Hematopoietic multipotent progenitor cell treated with erythropoietin and hydrocortisone succinate and interleukin-3 and kit ligand, for 15 days (in vitro differentiated cells): Measurements from ENCODE around the gene RGS2.

Experiments
- DNase-seq: peaks from one replicate; pipeline ENCODE4 v3.0.0-alpha.2; 2015; ENCODE audit warnings: low spot score

Gene RGS2

DNA sequence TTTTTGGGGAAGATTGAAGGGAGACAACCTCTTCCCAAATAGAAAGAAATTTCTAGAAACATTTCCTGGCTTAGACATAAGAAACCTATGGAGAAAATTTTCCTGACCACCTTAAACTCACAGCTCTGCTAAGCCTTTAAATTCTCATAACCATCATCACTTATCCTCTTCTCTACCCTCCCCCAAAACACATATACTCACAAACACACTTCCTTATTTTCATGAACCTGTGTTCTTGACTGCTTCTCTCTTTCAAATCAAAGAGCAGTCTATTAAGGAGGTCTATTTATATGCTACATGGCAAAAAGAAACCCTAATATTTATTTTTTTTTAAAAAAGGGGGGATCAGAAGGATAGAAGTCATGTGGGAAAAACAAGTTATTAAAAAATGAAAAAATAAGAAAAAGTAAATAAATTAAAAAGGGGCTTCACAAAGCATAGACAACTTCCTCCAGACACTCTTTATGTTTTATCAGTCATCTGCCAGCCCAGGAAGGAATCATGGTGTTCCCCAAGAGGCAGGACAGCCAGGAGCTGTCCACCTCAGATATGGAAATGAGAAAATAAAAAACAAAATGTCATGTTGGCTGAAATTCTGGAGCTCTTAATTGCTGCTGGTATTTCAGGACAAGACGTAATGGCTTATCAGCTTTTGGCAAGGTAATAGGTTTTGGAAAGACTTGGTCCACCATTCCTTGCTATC is 12.8 kb upstream of the RGS2 start:
- DNase-seq = no peak

DNA sequence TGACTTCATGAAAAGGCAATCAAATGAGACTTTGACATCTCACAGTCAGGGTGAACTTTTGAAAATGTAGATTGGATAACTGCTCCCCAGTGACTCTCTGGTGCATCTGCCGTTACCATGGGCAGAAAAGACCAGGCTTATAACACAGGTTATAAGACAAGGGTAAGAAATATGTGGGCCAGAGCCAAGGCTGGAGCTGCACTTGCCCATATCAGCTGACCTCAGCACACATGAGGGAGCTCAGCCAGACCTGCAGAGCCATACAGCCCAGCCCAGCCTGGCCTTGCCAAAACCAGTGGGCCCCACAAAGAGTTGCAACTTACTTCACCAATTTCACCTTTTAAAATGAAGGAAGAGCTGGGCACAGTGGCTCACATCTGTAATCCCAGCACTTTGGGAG is 11.7 kb upstream of the RGS2 start:
- DNase-seq = no peak

DNA sequence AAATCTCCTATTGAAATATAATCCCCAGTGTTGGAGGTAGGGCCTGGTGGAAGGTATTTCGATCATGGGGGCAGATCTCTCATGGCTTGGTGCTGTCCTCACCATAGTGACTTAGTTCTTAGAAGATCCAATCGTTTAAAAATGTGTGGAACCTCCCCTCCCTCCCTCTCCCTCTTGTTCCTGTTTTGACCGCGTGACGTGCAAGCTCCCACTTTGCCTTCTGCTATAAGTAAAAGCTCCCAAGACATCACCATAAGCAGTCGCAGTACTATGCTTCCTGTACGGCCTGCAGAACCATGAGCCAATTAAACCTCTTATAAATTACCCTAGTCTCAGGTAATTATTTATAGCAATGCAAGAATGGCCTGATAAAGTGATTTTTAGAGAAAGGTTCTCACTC is 10.9 kb upstream of the RGS2 start:
- DNase-seq = no peak

GRCh38 chr1:192801451-192801850 is 7.4 kb upstream of the RGS2 start:
- no peak for DNase-seq

DNA sequence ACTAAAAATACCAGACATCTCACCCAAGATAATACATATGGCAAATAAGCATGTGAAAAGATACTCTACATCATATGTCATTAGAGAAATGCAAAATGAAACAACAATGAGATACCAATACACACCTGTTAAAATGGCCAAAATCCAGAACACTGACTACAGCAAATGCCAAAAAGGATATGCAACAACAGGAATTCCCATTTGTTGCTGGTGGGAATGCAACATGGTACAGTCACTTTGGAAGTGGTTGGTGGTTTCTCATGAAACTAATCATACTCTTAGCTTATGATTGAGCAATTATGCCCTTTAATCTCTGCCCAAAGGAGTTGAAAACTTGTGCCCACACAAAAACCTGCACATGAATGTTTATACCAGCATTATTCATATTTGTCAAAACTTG is 6.4 kb upstream of the RGS2 start:
- no peak for DNase-seq

DNA sequence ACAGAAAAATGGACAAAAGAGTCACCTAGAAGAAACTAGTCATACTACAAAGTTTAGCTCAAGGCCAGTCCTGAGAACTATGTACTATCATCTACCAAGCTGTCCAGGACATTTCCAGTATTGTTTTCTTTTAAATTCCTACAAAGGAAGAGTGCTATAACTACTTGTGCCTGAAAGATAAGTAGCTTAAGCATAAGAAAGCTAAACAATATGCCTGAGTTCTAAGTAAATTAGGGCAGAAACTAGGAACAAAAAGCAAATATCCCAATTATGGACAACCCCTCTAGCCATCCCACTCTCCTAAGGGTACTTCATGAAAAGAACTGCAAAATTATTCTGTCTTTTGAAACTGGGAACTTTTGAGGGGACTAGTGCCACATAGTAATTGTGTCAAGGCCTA is 5.3 kb upstream of the RGS2 start:
- DNase-seq = no peak

- DNase-seq = peak; percentile 12
These were observed 3.0 kb upstream of the RGS2 start for GRCh38 chr1:192805832-192806323.

DNA sequence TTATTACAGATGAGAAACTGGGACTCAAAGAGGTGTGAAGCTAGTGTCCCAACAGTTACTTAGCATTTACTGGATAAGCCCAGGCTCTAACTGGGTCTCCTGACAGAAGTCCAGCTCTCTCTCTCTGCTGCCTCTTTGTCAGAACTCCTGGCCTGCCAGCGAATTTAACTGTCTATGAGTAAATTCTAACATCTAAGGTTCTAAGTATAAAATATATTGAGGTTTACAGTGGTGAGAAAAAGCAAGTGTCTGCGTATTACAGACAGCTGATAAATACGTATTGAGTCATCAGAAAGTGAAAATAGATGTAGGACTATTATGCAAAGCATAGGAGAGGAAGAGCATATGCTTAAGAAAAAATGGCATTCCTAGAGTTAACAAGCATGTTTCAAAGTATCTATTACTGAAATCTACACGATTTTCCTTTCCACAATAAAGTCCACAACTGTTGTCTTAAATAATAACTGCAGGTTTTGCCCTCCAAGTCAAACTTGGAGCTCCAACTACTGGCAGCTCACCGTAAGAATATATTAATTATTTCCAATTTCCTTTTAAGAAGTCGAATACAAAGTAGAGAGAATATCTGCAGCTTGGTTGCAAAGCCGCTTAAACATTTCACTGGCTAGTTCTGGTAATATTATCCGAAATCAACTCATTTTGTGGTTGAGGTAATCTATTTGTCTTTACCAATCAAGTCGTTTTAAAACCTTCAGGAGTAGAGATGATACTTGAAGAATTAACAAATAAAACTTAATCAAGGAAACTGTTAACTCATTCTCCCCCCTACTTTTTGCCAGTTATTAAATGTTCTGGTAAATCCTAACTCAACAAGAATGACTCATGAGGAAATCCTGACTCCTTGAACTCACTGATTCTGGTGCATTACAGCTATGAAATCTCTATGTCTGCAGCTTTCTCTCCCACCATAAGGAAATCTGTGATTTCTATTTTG is 1.4 kb upstream of the RGS2 start:
- DNase-seq = no peak

DNA sequence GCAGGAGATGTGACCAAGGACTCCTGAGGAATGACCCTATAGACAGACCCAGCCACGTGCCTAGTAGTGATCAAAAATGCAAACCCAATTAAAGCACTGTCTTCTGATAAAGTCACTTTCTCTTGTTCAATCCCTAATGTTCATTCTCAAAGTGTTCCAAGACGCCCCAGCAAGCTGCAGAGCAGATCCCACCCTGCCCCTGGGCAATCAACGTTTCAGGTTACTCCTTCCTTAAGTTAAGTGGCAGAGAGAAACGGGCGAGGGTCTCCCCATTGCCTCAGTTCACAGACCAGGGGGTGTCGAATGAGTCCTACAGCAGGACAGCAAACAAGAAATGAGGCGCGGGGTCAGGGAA is 699 bp upstream of the RGS2 start:
- no peak for DNase-seq

GRCh38 chr1:192809307-192810252 is 741 bp downstream of the RGS2 start:
- DNase-seq = no peak

DNA sequence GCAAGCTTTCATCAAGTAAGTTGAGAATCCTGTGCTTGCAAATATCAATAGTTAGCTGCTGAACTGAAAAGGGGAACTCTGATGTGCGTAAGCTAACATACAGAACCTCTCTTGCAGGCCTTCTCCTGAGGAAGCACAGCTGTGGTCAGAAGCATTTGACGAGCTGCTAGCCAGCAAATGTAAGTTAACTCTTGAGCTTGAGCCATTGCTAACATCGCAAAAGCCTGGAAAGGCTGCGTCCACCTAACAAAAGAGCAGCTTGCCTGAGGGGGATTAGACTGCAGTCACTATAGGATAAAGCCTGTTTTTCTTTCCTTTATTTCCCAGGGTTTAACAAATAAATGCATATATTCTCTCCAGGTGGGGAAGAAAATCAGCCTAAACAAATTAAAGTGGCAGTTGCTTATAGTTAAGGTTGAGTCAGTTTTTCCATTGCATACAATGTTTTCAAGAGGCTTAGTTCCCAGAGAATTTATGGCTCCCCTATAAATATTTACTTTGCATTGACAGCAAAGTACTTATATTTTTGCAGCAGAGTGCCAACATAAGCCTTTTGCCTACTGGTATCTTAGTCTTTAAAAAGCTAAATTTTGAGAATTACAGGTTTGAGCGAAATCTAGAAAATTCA is 1.5 kb downstream of the RGS2 start:
- no peak for DNase-seq

- DNase-seq = no peak
These were observed 2.2 kb downstream of the RGS2 start for GRCh38 chr1:192811006-192811405.

- no peak for DNase-seq
These were observed 2.9 kb downstream of the RGS2 start for GRCh38 chr1:192811594-192812239.

GRCh38 chr1:192812420-192813209 is 3.8 kb downstream of the RGS2 start:
- no peak for DNase-seq

DNA sequence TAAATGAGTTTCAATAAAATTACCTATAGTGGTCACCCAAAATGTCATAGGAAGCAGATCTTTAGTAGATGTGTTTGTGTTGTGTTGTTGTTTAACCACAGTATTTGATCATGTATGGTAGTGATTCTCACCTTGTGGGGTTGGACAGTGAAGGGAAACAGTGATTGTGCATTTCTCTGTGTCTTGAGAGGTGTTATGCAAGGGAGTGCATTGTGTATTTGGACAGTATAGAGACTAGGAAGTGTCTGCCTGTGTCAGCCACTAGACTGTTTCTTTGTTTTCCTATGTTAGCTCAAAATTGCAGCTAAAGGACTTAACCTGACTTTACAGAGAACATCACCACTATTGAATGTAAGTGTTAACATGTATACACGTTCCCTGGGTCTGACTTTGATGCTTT is 6.0 kb downstream of the RGS2 start:
- DNase-seq = no peak

DNA sequence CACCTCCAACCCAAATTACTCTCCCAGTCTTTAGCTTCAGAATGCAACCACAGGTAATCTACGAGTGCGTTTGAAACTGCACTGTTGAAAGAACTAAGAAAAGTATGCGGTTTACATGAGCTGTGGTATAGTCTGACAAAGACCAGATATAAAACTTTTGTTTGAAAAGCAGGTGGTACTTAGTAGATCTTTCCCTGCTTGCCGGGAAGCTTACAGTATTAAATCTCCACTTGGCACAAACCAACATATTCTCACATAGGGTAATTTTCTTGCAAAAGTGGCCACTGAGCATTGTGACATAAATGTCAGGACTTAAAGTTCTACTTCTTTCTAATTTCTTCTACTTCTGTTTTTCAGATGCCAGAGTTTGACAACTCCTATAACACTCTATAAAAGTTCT is 8.4 kb downstream of the RGS2 start:
- DNase-seq = no peak

DNA sequence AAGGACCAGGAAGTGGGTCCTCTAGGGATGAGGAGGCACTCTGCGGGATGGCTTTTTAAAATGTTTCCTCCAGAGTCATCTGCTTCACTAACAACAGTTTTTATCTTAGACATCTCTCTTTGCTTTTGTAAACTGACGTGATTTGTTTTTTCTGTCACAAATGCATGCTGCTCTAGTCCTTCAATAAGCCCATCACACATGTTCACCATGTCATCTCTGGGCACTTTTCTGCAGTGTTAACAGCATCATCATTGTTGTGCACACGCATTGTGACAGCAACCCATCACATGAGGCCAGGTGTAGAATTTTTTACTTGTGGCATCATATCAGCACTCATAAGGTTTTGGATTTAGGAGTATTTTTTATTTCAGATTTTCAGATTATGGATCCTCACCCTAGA is 12.5 kb downstream of the RGS2 start:
- DNase-seq = no peak

DNA sequence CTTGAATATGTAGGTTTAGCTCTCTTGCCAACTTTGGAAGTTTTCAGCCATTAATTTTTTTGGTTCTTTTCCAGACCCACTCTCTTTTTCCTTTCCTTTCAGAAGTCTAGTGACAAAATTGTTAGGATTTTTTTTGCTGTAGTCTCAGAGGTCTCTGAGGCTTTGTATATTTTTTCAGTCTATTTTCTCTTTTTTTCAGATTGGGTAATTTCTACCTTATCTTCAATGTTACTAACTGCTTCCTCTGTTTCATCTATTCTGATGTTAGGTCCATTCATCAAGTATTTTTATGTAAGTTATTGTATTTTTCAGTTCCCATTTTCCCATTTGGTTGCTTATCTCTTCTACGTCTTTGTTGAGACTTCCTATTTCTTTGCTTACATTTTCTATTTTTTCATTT is 15.7 kb downstream of the RGS2 start:
- no peak for DNase-seq

GRCh38 chr1:192826791-192827546 is 18.1 kb downstream of the RGS2 start:
- DNase-seq = no peak
